HG03565 (cell line): Measurements from ENCODE around the gene CCDC92.

Source experiments
- ATAC-seq: cut with Tn5 transposase; IDR thresholded peaks from one replicate; pipeline ENCODE4 v1.9.1; 2021; ENCODE audit warnings: mild to moderate bottlenecking, moderate library complexity; ENCODE audit not compliant: unreplicated experiment

CCDC92 gene

GRCh38 chr12:123891516-123892179 lies 81.0 kb downstream of the CCDC92 start:
- ATAC-seq, result no peak

- ATAC-seq, result no peak
Measured at GRCh38 chr12:123891011-123891410, 81.6 kb downstream of the CCDC92 start.

GRCh38 chr12:123890536-123890902 lies 82.1 kb downstream of the CCDC92 start:
- ATAC-seq, result no peak

- no peak for ATAC-seq
Measured at GRCh38 chr12:123889848-123890535, 82.6 kb downstream of the CCDC92 start.

GRCh38 chr12:123888989-123889388 lies 83.6 kb downstream of the CCDC92 start:
- ATAC-seq, result no peak

- no peak for ATAC-seq
Measured at GRCh38 chr12:123886931-123887582, 85.6 kb downstream of the CCDC92 start.

- no peak for ATAC-seq
Measured at GRCh38 chr12:123886258-123886657, 86.4 kb downstream of the CCDC92 start.
